ENCODE data around the gene CAMK1D. TPM values are rescaled to one million over a fixed set of nuclear protein-coding genes. Genes with fewer than 3 reads are reported as not detected.
"Not testable (repeated sequence)": the region's sequence is repeated elsewhere in the genome, so short reads cannot be mapped to it uniquely, and the experiment has no call there.

CAMK1D gene
- polyA plus RNA-seq, 1 donor (not counting 4 experiments of a cell fraction or from before 2014, with no cell fraction given) = 0.76 TPM

- FAIRE-seq (no peak), DNase-seq (ENCODE audit: low read depth, low spot score) (no peak)
- Histone ChIP-seq H3K79me2 (ENCODE audit: control insufficient read depth, insufficient read depth, low read length) (no peaks in the 10 kb centered on the region), H4K20me1 (ENCODE audit: control insufficient read depth, extremely low read depth, insufficient read depth, low read length) (no peaks in the 10 kb centered on the region), H3K36me3 (ENCODE audit: control insufficient read depth in 2 of 2, extremely low read depth in 1 of 2, insufficient read depth in 2 of 2, low read length in 2 of 2) (no peaks in the 10 kb centered on the region), H3K4me1 (ENCODE audit: control insufficient read depth, extremely low read depth, insufficient read depth, low read length) (no peaks in the 10 kb centered on the region), H3K9ac (ENCODE audit: control insufficient read depth, extremely low read depth, insufficient read depth, low read length) (no peak overlapping the region), H3K4me2 (ENCODE audit: control insufficient read depth, extremely low read depth, insufficient read depth, low read depth, low read length) (no peak overlapping the region), H2AFZ (ENCODE audit: control insufficient read depth, low read length) (no peak overlapping the region), H3K4me3 (ENCODE audit: control insufficient read depth in 2 of 3, extremely low read depth in 1 of 3, insufficient read depth in 2 of 3, low read depth in 1 of 3, low read length in 3 of 3) (no peak overlapping the region), H3K9me3 (ENCODE audit: control insufficient read depth, low read depth, low read length) (no peaks in the 10 kb centered on the region), H3K9me1 (ENCODE audit: control insufficient read depth, extremely low read depth, insufficient read depth, low read length) (no peaks in the 10 kb centered on the region), H3K27me3 (ENCODE audit: control insufficient read depth, extremely low read depth, insufficient read depth, low read length) (no peaks in the 10 kb centered on the region), H3K27ac (ENCODE audit: control insufficient read depth, insufficient read depth, low read length) (no peak overlapping the region)
- dilution Hi-C loops (cut with MboI; ENCODE audit: extremely low pct_ligation_motif_present, low sequenced_read_pairs) = no loop called here
- TF ChIP-seq CTCF (optimal IDR thresholded peaks at IDR 0.05 in 1 of 3, IDR thresholded peaks at IDR 0.05 in 1 of 3, conservative IDR thresholded peaks at IDR 0.05 in 1 of 3; ENCODE audit: extremely low read depth in 1 of 3, insufficient read depth in 2 of 3, low read length in 3 of 3) (no peak), EZH2 (IDR thresholded peaks at IDR 0.05; ENCODE audit: low read length) (no peak)
Observed at GRCh38 chr10:12862459-12862858, 513.1 kb downstream of the CAMK1D start.

- H3K4me1 ChIP-seq (ENCODE audit: control insufficient read depth, extremely low read depth, insufficient read depth, low read length); H3K9me3 ChIP-seq (ENCODE audit: control insufficient read depth, low read depth, low read length); H3K4me2 ChIP-seq (ENCODE audit: control insufficient read depth, extremely low read depth, insufficient read depth, low read depth, low read length); H3K9ac ChIP-seq (ENCODE audit: control insufficient read depth, extremely low read depth, insufficient read depth, low read length); H3K27me3 ChIP-seq (ENCODE audit: control insufficient read depth, extremely low read depth, insufficient read depth, low read length); H3K27ac ChIP-seq (ENCODE audit: control insufficient read depth, insufficient read depth, low read length); DNase-seq (ENCODE audit: low read depth, low spot score); H3K79me2 ChIP-seq (ENCODE audit: control insufficient read depth, insufficient read depth, low read length); H4K20me1 ChIP-seq (ENCODE audit: control insufficient read depth, extremely low read depth, insufficient read depth, low read length); H2AFZ ChIP-seq (ENCODE audit: control insufficient read depth, low read length); dilution Hi-C loops (cut with MboI; ENCODE audit: extremely low pct_ligation_motif_present, low sequenced_read_pairs); H3K4me3 ChIP-seq (ENCODE audit: control insufficient read depth in 2 of 3, extremely low read depth in 1 of 3, insufficient read depth in 2 of 3, low read depth in 1 of 3, low read length in 3 of 3); H3K36me3 ChIP-seq (ENCODE audit: control insufficient read depth in 2 of 2, extremely low read depth in 1 of 2, insufficient read depth in 2 of 2, low read length in 2 of 2); FAIRE-seq; H3K9me1 ChIP-seq (ENCODE audit: control insufficient read depth, extremely low read depth, insufficient read depth, low read length): not testable (repeated sequence)
Observed at GRCh38 chr10:12865515-12865914, 516.2 kb downstream of the CAMK1D start.

GRCh38 chr10:12868229-12868628 lies 518.9 kb downstream of the CAMK1D start:
- no peak overlapping the region for H3K27ac ChIP-seq (ENCODE audit: control insufficient read depth, insufficient read depth, low read length)
- FAIRE-seq (no peak), DNase-seq (ENCODE audit: low read depth, low spot score) (no peak)
- H2AFZ ChIP-seq (ENCODE audit: control insufficient read depth, low read length) = no peak overlapping the region
- no peaks in the 10 kb centered on the region for H3K27me3 ChIP-seq (ENCODE audit: control insufficient read depth, extremely low read depth, insufficient read depth, low read length)
- H3K4me1 ChIP-seq (ENCODE audit: control insufficient read depth, extremely low read depth, insufficient read depth, low read length) = no peaks in the 10 kb centered on the region
- no peak overlapping the region for H3K4me2 ChIP-seq (ENCODE audit: control insufficient read depth, extremely low read depth, insufficient read depth, low read depth, low read length)
- no peaks in the 10 kb centered on the region for H3K9me1 ChIP-seq (ENCODE audit: control insufficient read depth, extremely low read depth, insufficient read depth, low read length)
- H4K20me1 ChIP-seq (ENCODE audit: control insufficient read depth, extremely low read depth, insufficient read depth, low read length) = no peaks in the 10 kb centered on the region
- dilution Hi-C loops (cut with MboI; ENCODE audit: extremely low pct_ligation_motif_present, low sequenced_read_pairs) = no loop called here
- H3K9ac ChIP-seq (ENCODE audit: control insufficient read depth, extremely low read depth, insufficient read depth, low read length) = no peak overlapping the region
- no peaks in the 10 kb centered on the region for H3K9me3 ChIP-seq (ENCODE audit: control insufficient read depth, low read depth, low read length)
- no peak overlapping the region for H3K4me3 ChIP-seq (ENCODE audit: control insufficient read depth in 2 of 3, extremely low read depth in 1 of 3, insufficient read depth in 2 of 3, low read depth in 1 of 3, low read length in 3 of 3)
- TF ChIP-seq CTCF (optimal IDR thresholded peaks at IDR 0.05 in 1 of 3, IDR thresholded peaks at IDR 0.05 in 1 of 3, conservative IDR thresholded peaks at IDR 0.05 in 1 of 3; ENCODE audit: extremely low read depth in 1 of 3, insufficient read depth in 2 of 3, low read length in 3 of 3) (no peak), EZH2 (IDR thresholded peaks at IDR 0.05; ENCODE audit: low read length) (no peak)
- no peaks in the 10 kb centered on the region for H3K36me3 ChIP-seq (ENCODE audit: control insufficient read depth in 2 of 2, extremely low read depth in 1 of 2, insufficient read depth in 2 of 2, low read length in 2 of 2)
- H3K79me2 ChIP-seq (ENCODE audit: control insufficient read depth, insufficient read depth, low read length) = no peaks in the 10 kb centered on the region

All from keratinocyte (primary cell).